Hepatocyte (in vitro differentiated cells): Measurements from ENCODE around the gene OTOP3. TPM values are rescaled to one million over a fixed set of nuclear protein-coding genes. Genes with fewer than 3 reads are reported as not detected.

Source experiments
- DNase-seq: peaks from one replicate; pipeline ENCODE4 v3.0.0-alpha.2; 2016; ENCODE audit warnings: low spot score
- H2AFZ ChIP-seq: fragments of 200-600 bp; sonication (generic); 2 replicates; pipeline ENCODE4 v1.6.0; 2016; ENCODE audit warnings: antibody characterized with exemption, mild to moderate bottlenecking
- H3K27ac ChIP-seq: fragments of 200-600 bp; sonication (generic); 2 replicates; pipeline ENCODE4 v1.5.1; 2016; ENCODE audit warnings: mild to moderate bottlenecking
- H3K27me3 ChIP-seq: fragments of 200-600 bp; sonication (generic); 2 replicates; pipeline ENCODE4 v1.6.1; 2016
- H3K36me3 ChIP-seq: fragments of 200-600 bp; sonication (generic); replicated peaks from 2 replicates; pipeline ENCODE4 v1.5.1; 2016; ENCODE audit warnings: low read depth; ENCODE audit not compliant: insufficient read depth
- H3K4me1 ChIP-seq: fragments of 200-600 bp; sonication (generic); 2 replicates; pipeline ENCODE4 v1.5.1; 2016; ENCODE audit warnings: mild to moderate bottlenecking, moderate library complexity; ENCODE audit not compliant: insufficient read depth
- H3K4me2 ChIP-seq: fragments of 200-600 bp; sonication (generic); 2 replicates; pipeline ENCODE4 v1.6.0; 2016
- H3K4me3 ChIP-seq: fragments of 200-600 bp; sonication (generic); 2 replicates; pipeline ENCODE4 v1.5.1; 2016; ENCODE audit warnings: mild to moderate bottlenecking
- H3K79me2 ChIP-seq: fragments of 200-600 bp; sonication (generic); 2 replicates; pipeline ENCODE4 v1.6.0; 2017; ENCODE audit warnings: mild to moderate bottlenecking
- H3K9me2 ChIP-seq: fragments of 200-600 bp; sonication (generic); replicated peaks from 2 replicates; pipeline ENCODE4 v1.6.0; 2017; ENCODE audit warnings: mild to moderate bottlenecking; ENCODE audit not compliant: insufficient read depth
- H3K9me3 ChIP-seq: fragments of 200-600 bp; sonication (generic); 2 replicates; pipeline ENCODE4 v1.5.1; 2016; ENCODE audit warnings: low read depth, mild to moderate bottlenecking
- H4K20me1 ChIP-seq: fragments of 200-600 bp; sonication (generic); 2 replicates; pipeline ENCODE4 v1.6.0; 2016; ENCODE audit warnings: mild to moderate bottlenecking; ENCODE audit not compliant: insufficient read depth, poor library complexity, severe bottlenecking
- EZH2 ChIP-seq: fragments of 200-600 bp; sonication (generic); IDR thresholded peaks from 2 replicates; pipeline ENCODE4 v1.6.1; 2016; ENCODE audit warnings: antibody characterized with exemption, mild to moderate bottlenecking, borderline replicate concordance
- EZH2phosphoT487 ChIP-seq: fragments of 200-600 bp; sonication (generic); IDR thresholded peaks from one replicate; pipeline ENCODE4 v1.6.1; 2018; ENCODE audit warnings: antibody characterized with exemption, mild to moderate bottlenecking, low read depth, moderate library complexity; ENCODE audit not compliant: unreplicated experiment, severe bottlenecking
- WGBS: methylation state at CpG from one replicate; pipeline ENCODE4 v1.1.6; 2016; ENCODE audit warnings: low lambda C conversion rate; ENCODE audit errors: missing lambda C conversion rate; 5-methylcytosine and 5-hydroxymethylcytosine counted together
- polyA plus RNA-seq: library from polyadenylated mRNA; unstranded; fragments of >200 nt; fragmentation: Nextera tagmentation; extraction: Ambion mirVana; gene quantifications from 2 replicates; pipeline ENCODE4 v1.2.1, GENCODE V29; 2016
- total RNA-seq: library from RNA; depleted of rRNA; stranded (reverse); fragments of >200 nt; gene quantifications from 2 replicates; pipeline ENCODE4 v1.2.3, GENCODE V29; 2014
- TF ChIP-seq, protein P1 (sequence below): fragments of 200-600 bp; sonication (generic); IDR thresholded peaks from 2 replicates; pipeline ENCODE4 v1.5.1; 2016; ENCODE audit warnings: antibody characterized with exemption, mild to moderate bottlenecking; ENCODE audit not compliant: poor library complexity

OTOP3 gene
- total and polyA plus RNA-seq, 2 experiments from 2014 or later: 0.43 TPM; not detected in 1

DNA sequence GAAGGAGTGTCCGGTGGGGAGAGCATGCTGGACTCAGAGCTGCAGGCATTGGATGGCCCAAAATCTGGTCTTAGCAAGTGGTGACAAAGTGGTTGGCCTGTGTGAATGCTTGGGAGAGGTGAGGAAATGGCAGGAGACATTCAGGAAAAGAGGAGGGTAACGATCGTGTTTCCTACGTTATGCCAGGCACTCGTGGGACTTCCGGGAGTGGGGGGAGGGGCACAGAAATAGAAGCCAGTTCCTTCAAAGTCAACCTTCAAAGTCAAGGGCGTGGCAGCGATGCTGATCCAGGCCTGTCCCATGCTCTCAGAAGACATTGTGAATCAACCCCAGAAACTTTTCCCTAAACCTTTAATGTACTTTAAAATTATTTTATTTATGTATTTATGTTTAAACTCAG, 3.8 kb downstream of the OTOP3 start:
- Histone ChIP-seq H4K20me1 (no peaks in the 10 kb centered on the region), H3K79me2 (no peaks in the 10 kb centered on the region), H3K9me2 (no peaks in the 10 kb centered on the region), H3K27me3 (peaks cover 48% of the 10 kb centered on the region), H3K9me3 (no peaks in the 10 kb centered on the region), H3K27ac (no peak overlapping the region), H2AFZ (no peak overlapping the region), H3K4me2 (no peak overlapping the region), H3K4me3 (no peak overlapping the region), H3K4me1 (peaks cover 7% of the 10 kb centered on the region), H3K36me3 (no peaks in the 10 kb centered on the region)
- DNase-seq: no peak
- TF ChIP-seq, protein P1, sequence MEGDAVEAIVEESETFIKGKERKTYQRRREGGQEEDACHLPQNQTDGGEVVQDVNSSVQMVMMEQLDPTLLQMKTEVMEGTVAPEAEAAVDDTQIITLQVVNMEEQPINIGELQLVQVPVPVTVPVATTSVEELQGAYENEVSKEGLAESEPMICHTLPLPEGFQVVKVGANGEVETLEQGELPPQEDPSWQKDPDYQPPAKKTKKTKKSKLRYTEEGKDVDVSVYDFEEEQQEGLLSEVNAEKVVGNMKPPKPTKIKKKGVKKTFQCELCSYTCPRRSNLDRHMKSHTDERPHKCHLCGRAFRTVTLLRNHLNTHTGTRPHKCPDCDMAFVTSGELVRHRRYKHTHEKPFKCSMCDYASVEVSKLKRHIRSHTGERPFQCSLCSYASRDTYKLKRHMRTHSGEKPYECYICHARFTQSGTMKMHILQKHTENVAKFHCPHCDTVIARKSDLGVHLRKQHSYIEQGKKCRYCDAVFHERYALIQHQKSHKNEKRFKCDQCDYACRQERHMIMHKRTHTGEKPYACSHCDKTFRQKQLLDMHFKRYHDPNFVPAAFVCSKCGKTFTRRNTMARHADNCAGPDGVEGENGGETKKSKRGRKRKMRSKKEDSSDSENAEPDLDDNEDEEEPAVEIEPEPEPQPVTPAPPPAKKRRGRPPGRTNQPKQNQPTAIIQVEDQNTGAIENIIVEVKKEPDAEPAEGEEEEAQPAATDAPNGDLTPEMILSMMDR: no peak
- TF ChIP-seq EZH2 (no peak), EZH2phosphoT487 (no peak)
- WGBS: 69% methylated on average over 8 of the region's 8 CpGs

DNA sequence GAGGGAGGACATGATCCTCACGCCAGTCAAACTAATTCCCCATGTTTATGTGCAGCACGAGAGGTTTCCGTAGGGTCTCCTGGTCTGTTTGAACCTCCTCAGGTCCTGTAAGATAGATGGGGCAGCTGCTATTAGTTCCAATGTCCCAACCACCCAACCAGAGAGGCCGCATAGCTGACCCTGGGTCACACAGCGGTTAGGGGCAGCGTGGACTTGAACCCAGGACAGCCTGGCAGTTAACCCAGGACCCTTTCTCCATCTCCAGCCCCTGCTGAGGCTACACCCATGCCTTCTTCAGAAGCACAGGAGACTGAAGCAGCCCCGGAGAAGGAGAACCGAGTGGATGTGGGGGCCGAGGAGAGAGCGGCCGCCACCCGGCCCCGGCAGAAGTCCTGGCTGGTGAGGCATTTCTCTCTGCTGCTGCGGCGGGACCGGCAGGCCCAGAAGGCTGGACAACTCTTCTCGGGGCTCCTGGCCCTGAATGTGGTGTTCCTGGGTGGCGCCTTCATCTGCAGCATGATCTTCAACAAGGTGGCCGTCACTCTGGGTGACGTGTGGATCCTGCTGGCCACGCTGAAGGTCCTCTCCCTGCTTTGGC, 5.5 kb downstream of the OTOP3 start:
- Histone ChIP-seq H3K4me2 (no peak overlapping the region), H2AFZ (no peak overlapping the region), H3K4me1 (no peaks in the 10 kb centered on the region), H3K79me2 (no peaks in the 10 kb centered on the region), H3K4me3 (no peak overlapping the region), H3K9me3 (no peaks in the 10 kb centered on the region), H3K27ac (no peak overlapping the region), H3K27me3 (peaks cover 32% of the 10 kb centered on the region), H3K9me2 (no peaks in the 10 kb centered on the region), H3K36me3 (no peaks in the 10 kb centered on the region), H4K20me1 (no peaks in the 10 kb centered on the region)
- 81% methylated on average over 21 of the region's 21 CpGs for WGBS
- no peak for DNase-seq
- no peak for TF ChIP-seq EZH2
- TF ChIP-seq, protein P1: no peak
- no peak for TF ChIP-seq EZH2phosphoT487

DNA sequence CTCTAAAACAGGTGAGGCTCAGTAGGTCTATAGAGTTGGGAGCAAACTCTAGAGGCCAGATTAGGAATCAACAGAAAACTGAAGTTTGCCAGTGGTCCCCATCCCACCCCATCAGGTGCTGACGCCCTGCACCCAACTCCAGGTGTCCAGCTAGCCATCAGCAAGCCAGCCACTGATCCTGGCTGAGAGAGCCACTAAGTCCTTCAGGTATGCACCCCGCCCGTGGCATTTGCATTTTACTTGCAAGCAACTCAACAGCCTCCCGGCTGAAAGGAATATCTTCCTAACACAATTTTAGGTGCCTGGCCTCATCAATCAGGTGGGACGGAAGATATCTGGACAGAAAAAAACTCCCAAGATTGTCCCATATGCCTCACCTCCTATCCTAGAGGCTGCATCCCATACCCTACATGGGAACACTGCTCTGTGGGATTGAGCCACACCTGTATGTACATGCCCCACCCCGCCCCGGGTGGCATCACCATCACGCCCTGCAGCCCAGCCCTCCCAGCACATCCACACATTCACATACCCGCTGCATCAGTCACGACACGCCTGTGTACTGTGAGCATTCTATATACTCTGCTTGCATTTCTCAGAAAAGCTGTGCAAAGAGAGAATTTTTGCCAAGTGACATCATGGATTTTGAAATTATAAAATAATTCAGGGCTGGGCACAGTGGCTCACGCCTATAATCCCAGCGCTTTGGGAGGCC, 8.3 kb downstream of the OTOP3 start:
- Histone ChIP-seq H3K27me3 (peaks cover 11% of the 10 kb centered on the region), H3K9me2 (no peaks in the 10 kb centered on the region), H2AFZ (no peak overlapping the region), H3K4me2 (no peak overlapping the region), H3K27ac (no peak overlapping the region), H3K4me3 (no peak overlapping the region), H3K36me3 (no peaks in the 10 kb centered on the region), H3K79me2 (no peaks in the 10 kb centered on the region), H3K4me1 (no peaks in the 10 kb centered on the region), H3K9me3 (no peaks in the 10 kb centered on the region), H4K20me1 (no peaks in the 10 kb centered on the region)
- 72% methylated on average over 13 of the region's 13 CpGs for WGBS
- DNase-seq: no peak
- TF ChIP-seq EZH2 (no peak), EZH2phosphoT487 (no peak)
- TF ChIP-seq, protein P1: no peak
